Large intestine (tissue), 3 donors: Measurements from ENCODE around the gene BUB1. TPM values are rescaled to one million over a fixed set of nuclear protein-coding genes. Genes with fewer than 3 reads are reported as not detected.
"Not testable (repeated sequence)": the region's sequence is repeated elsewhere in the genome, so short reads cannot be mapped to it uniquely, and the experiment has no call there.

Experiments used
- DNase-seq, 2 donors: peaks; one replicate each; pipeline versions ENCODE4 v3.0.0 to v3.0.0-alpha.2; 2013
- H3K27ac ChIP-seq: one replicate; pipeline ENCODE4 v1.5.1; 2013; ENCODE audit warnings: low read length
- H3K27me3 ChIP-seq: 2 replicates; pipeline ENCODE4 v1.6.1; 2013; ENCODE audit warnings: low read length; ENCODE audit not compliant: control insufficient read depth, insufficient read depth
- H3K36me3 ChIP-seq: 2 replicates; pipeline ENCODE4 v1.6.1; 2013; ENCODE audit warnings: low read length; ENCODE audit not compliant: control insufficient read depth, insufficient read depth
- H3K4me1 ChIP-seq: one replicate; pipeline ENCODE4 v1.6.1; 2013; ENCODE audit warnings: low read length; ENCODE audit not compliant: control insufficient read depth, insufficient read depth
- H3K4me3 ChIP-seq: one replicate; pipeline ENCODE4 v1.5.1; 2013; ENCODE audit warnings: low read length
- H3K9me3 ChIP-seq: one replicate; pipeline ENCODE4 v1.6.1; 2013; ENCODE audit warnings: mild to moderate bottlenecking, low read depth, low read length, moderate library complexity; ENCODE audit not compliant: control insufficient read depth
- WGBS: methylation state at CpG from one replicate; pipeline ENCODE4 v1.1.5; 2013; ENCODE audit warnings: low lambda C conversion rate; ENCODE audit not compliant: insufficient coverage; 5-methylcytosine and 5-hydroxymethylcytosine counted together
- polyA plus RNA-seq: library from polyadenylated mRNA; unstranded; fragments of 120-200 nt; gene quantifications from one replicate; pipeline ENCODE4 v1.2.1, GENCODE V29; 2013

BUB1 gene
- polyA plus RNA-seq, 1 donor: 17.8 TPM

GRCh38 chr2:110638952-110639695 lies 38.7 kb downstream of the BUB1 start:
- Histone ChIP-seq H3K27ac (no peak overlapping the region), H3K4me3 (no peak overlapping the region), H3K27me3 (no peaks in the 10 kb centered on the region), H3K9me3 (peaks cover under 1% of the 10 kb centered on the region), H3K36me3 (peaks cover 24% of the 10 kb centered on the region), H3K4me1 (no peaks in the 10 kb centered on the region)
- 100% methylated on average over 3 of the region's 4 CpGs for WGBS
- no peak for DNase-seq

- Histone ChIP-seq H3K27me3 (no peaks in the 10 kb centered on the region), H3K36me3 (peaks cover 18% of the 10 kb centered on the region), H3K27ac (no peak overlapping the region), H3K4me1 (no peaks in the 10 kb centered on the region), H3K4me3 (no peak overlapping the region), H3K9me3 (no peaks in the 10 kb centered on the region)
- WGBS: 80% methylated on average over 1 of the region's 1 CpG
- DNase-seq: no peak
Measured at GRCh38 chr2:110638004-110638403, 39.9 kb downstream of the BUB1 start.

GRCh38 chr2:110637093-110637492 lies 40.8 kb downstream of the BUB1 start:
- no peak for DNase-seq
- peaks cover 12% of the 10 kb centered on the region for H3K36me3 ChIP-seq
- H3K4me3 ChIP-seq: no peak overlapping the region
- no peak overlapping the region for H3K27ac ChIP-seq
- H3K9me3 ChIP-seq: no peaks in the 10 kb centered on the region
- no peaks in the 10 kb centered on the region for H3K27me3 ChIP-seq
- H3K4me1 ChIP-seq: no peaks in the 10 kb centered on the region
- no CpG with 5 or more reads among the region's 1 CpG for WGBS

- H3K4me3 ChIP-seq, DNase-seq: not testable (repeated sequence)
- WGBS: no CpG with 5 or more reads among the region's 4 CpGs
Measured at GRCh38 chr2:110635949-110636628, 41.8 kb downstream of the BUB1 start.

GRCh38 chr2:110627348-110627747 lies 50.5 kb downstream of the BUB1 start:
- H3K27ac ChIP-seq, H3K4me3 ChIP-seq, H3K4me1 ChIP-seq, H3K36me3 ChIP-seq, H3K27me3 ChIP-seq, DNase-seq, H3K9me3 ChIP-seq: not testable (repeated sequence)
- 100% methylated on average over 1 of the region's 1 CpG for WGBS

More at GRCh38 chr2:110635949-110636628, 41.8 kb downstream of the BUB1 start:
- H3K4me1 ChIP-seq, H3K27ac ChIP-seq, H3K27me3 ChIP-seq, H3K36me3 ChIP-seq, H3K9me3 ChIP-seq: not testable (repeated sequence)

GRCh38 chr2:110619326-110619939 lies 58.4 kb downstream of the BUB1 start:
- not testable (repeated sequence) for H3K36me3 ChIP-seq, H3K27ac ChIP-seq, H3K4me3 ChIP-seq, DNase-seq, H3K4me1 ChIP-seq, H3K27me3 ChIP-seq, H3K9me3 ChIP-seq
- WGBS: 40% methylated on average over 1 of the region's 9 CpGs

- H3K4me3 ChIP-seq: not testable (repeated sequence)
- no CpG with 5 or more reads among the region's 1 CpG for WGBS
Measured at GRCh38 chr2:110613927-110614326, 63.9 kb downstream of the BUB1 start.

GRCh38 chr2:110610613-110611250 lies 67.1 kb downstream of the BUB1 start:
- not testable (repeated sequence) for H3K27me3 ChIP-seq, H3K9me3 ChIP-seq, H3K27ac ChIP-seq, DNase-seq, H3K36me3 ChIP-seq, H3K4me1 ChIP-seq, H3K4me3 ChIP-seq
- WGBS: no CpG with 5 or more reads among the region's 94 CpGs

More at GRCh38 chr2:110613927-110614326, 63.9 kb downstream of the BUB1 start:
- not testable (repeated sequence) for DNase-seq, H3K27ac ChIP-seq, H3K36me3 ChIP-seq, H3K4me1 ChIP-seq, H3K27me3 ChIP-seq, H3K9me3 ChIP-seq

GRCh38 chr2:110609843-110610612 lies 67.8 kb downstream of the BUB1 start:
- WGBS: no CpG with 5 or more reads among the region's 45 CpGs
- H3K4me1 ChIP-seq, DNase-seq, H3K9me3 ChIP-seq, H3K4me3 ChIP-seq, H3K27me3 ChIP-seq, H3K27ac ChIP-seq, H3K36me3 ChIP-seq: not testable (repeated sequence)
